IMR-90 (cell line): ENCODE data around the gene ATG2A. TPM values are rescaled to one million over a fixed set of nuclear protein-coding genes. Genes with fewer than 3 reads are reported as not detected.
A peak's percentile ranks its signal among the peaks of the same experiment; 100 is the strongest.

Source experiments
- ATAC-seq: fragments of 200-7000 bp; cut with Tn5 transposase; 2 replicates; pipeline ENCODE4 v1.9.1; 2020; ENCODE audit warnings: low read depth, mild to moderate bottlenecking, moderate library complexity
- BruUV-seq: library from RNA; stranded (reverse); fragments of 400-500 nt; replicated peaks from 2 replicates; lab custom pipeline; 2021; lab: Mats Ljungman, UMichigan
- CTCF ChIA-PET: fragments of 300-600 bp; formaldehyde crosslinking; extraction: SDS; loops from one replicate; lab custom pipeline; 2021; ENCODE audit warnings: antibody characterized with exemption; lab: Yijun Ruan, JAX
- POLR2A ChIA-PET: fragments of 300-600 bp; sonication (Branson Sonifier 250); formaldehyde crosslinking; loops from one replicate; lab custom pipeline; 2022; ENCODE audit warnings: antibody characterized with exemption; ENCODE audit not compliant: unreplicated experiment; lab: Charles Lee
- DNase-seq: peaks from one replicate; pipeline ENCODE4 v3.0.0; 2013
- H2AFZ ChIP-seq: replicated peaks from 2 replicates; pipeline ENCODE3; 2013; ENCODE audit warnings: low read length, mild to moderate bottlenecking; ENCODE audit not compliant: poor library complexity
- H2AK5ac ChIP-seq: 2 replicates; pipeline ENCODE4 v1.6.1; 2013; ENCODE audit warnings: low read depth, low read length, inconsistent platforms
- H2AK9ac ChIP-seq: replicated peaks from 2 replicates; pipeline ENCODE3; 2013; ENCODE audit warnings: mild to moderate bottlenecking, low read depth, low read length, moderate library complexity; ENCODE audit not compliant: poor library complexity
- H2BK120ac ChIP-seq: 2 replicates; pipeline ENCODE4 v1.6.1; 2013; ENCODE audit warnings: low read depth, low read length, inconsistent platforms
- H2BK15ac ChIP-seq: 3 replicates; pipeline ENCODE4 v1.6.1; 2013; ENCODE audit warnings: low read depth, low read length, inconsistent platforms
- H2BK20ac ChIP-seq: 2 replicates; pipeline ENCODE4 v1.6.1; 2013; ENCODE audit warnings: low read depth, mild to moderate bottlenecking, inconsistent platforms, low read length, moderate library complexity
- H2BK5ac ChIP-seq: 2 replicates; pipeline ENCODE4 v1.6.1; 2013; ENCODE audit warnings: mild to moderate bottlenecking, low read depth, low read length, inconsistent platforms; ENCODE audit not compliant: poor library complexity, severe bottlenecking
- H3K14ac ChIP-seq: replicated peaks from 2 replicates; pipeline ENCODE4 v1.6.1; 2013; ENCODE audit warnings: low read depth, low read length, inconsistent platforms
- H3K18ac ChIP-seq: 2 replicates; pipeline ENCODE4 v1.6.1; 2013; ENCODE audit warnings: low read depth, low read length, control low read depth
- H3K23ac ChIP-seq: 2 replicates; pipeline ENCODE4 v1.6.1; 2013; ENCODE audit warnings: low read depth, low read length, inconsistent platforms
- H3K27ac ChIP-seq: 2 replicates; pipeline ENCODE4 v1.5.1; 2013; ENCODE audit warnings: mild to moderate bottlenecking, control low read depth, low read length; ENCODE audit not compliant: insufficient read depth
- H3K27me3 ChIP-seq: 2 replicates; pipeline ENCODE4 v1.6.1; 2013; ENCODE audit warnings: low read length; ENCODE audit not compliant: control insufficient read depth, insufficient read depth
- H3K36me3 ChIP-seq: 2 replicates; pipeline ENCODE4 v1.6.1; 2013; ENCODE audit warnings: low read length, mixed read lengths; ENCODE audit not compliant: control insufficient read depth, insufficient read depth
- H3K4ac ChIP-seq: 2 replicates; pipeline ENCODE4 v1.6.1; 2013; ENCODE audit warnings: low read depth, low read length, inconsistent platforms
- H3K4me1 ChIP-seq: 2 replicates; pipeline ENCODE4 v1.6.1; 2013; ENCODE audit warnings: low read length, mixed read lengths; ENCODE audit not compliant: control insufficient read depth, insufficient read depth
- H3K4me2 ChIP-seq: 2 replicates; pipeline ENCODE4 v1.6.1; 2013; ENCODE audit warnings: low read depth, mild to moderate bottlenecking, control low read depth, low read length, moderate library complexity
- H3K4me3 ChIP-seq: 2 replicates; pipeline ENCODE4 v1.5.1; 2013; ENCODE audit warnings: low read depth, mild to moderate bottlenecking, control low read depth, low read length, moderate library complexity; ENCODE audit not compliant: insufficient read depth
- H3K56ac ChIP-seq: 2 replicates; pipeline ENCODE4 v1.6.1; 2013; ENCODE audit warnings: low read length, inconsistent platforms; ENCODE audit not compliant: insufficient read depth; ENCODE audit errors: extremely low read depth
- H3K79me1 ChIP-seq, 2 experiments: 2 replicates each; pipeline ENCODE4 v1.6.1; 2013; ENCODE audit warnings: low read length in 2 of 2, inconsistent platforms in 1 of 2, low read depth in 1 of 2
- H3K9ac ChIP-seq: 2 replicates; pipeline ENCODE4 v1.6.1; 2013; ENCODE audit warnings: low read depth, low read length, control low read depth
- H3K9me1 ChIP-seq: 2 replicates; pipeline ENCODE4 v1.6.1; 2013; ENCODE audit warnings: low read length, inconsistent platforms; ENCODE audit not compliant: insufficient read depth
- H3K9me3 ChIP-seq: 2 replicates; pipeline ENCODE4 v1.6.1; 2013; ENCODE audit warnings: low read length; ENCODE audit not compliant: control insufficient read depth, insufficient read depth
- H4K20me1 ChIP-seq: 2 replicates; pipeline ENCODE4 v1.6.1; 2013; ENCODE audit warnings: low read length, inconsistent platforms; ENCODE audit not compliant: insufficient read depth
- H4K5ac ChIP-seq: 2 replicates; pipeline ENCODE4 v1.6.1; 2013; ENCODE audit warnings: mild to moderate bottlenecking, low read depth, low read length, control low read depth
- H4K8ac ChIP-seq, 2 experiments: 2 replicates each; pipeline ENCODE4 v1.6.1; 2013; ENCODE audit warnings: low read depth in 2 of 2, low read length in 2 of 2, control low read depth in 1 of 2, inconsistent platforms in 1 of 2
- H4K91ac ChIP-seq: 2 replicates; pipeline ENCODE4 v1.6.1; 2013; ENCODE audit warnings: low read depth, low read length, inconsistent platforms; ENCODE audit not compliant: insufficient read depth
- CEBPB ChIP-seq: IDR thresholded peaks from 2 replicates; pipeline ENCODE4 v1.6.1; 2012; ENCODE audit warnings: low read depth, low read length, improper control_type of control experiment
- MAZ ChIP-seq: IDR thresholded peaks from 2 replicates; pipeline ENCODE4 v1.6.1; 2012; ENCODE audit warnings: low read depth, mild to moderate bottlenecking, low read length, improper control_type of control experiment, moderate library complexity, borderline replicate concordance
- RCOR1 ChIP-seq: IDR thresholded peaks from 2 replicates; pipeline ENCODE4 v1.6.1; 2012; ENCODE audit warnings: mild to moderate bottlenecking, low read length, improper control_type of control experiment; ENCODE audit not compliant: insufficient replicate concordance
- WGBS, 2 experiments: methylation state at CpG; one replicate each; pipeline versions ENCODE4 v1.1.5 to v1.1.7; 2013; ENCODE audit warnings: missing lambda C conversion rate in 2 of 2; ENCODE audit not compliant: insufficient read length in 1 of 2; ENCODE audit errors: extremely low coverage in 2 of 2; 5-methylcytosine and 5-hydroxymethylcytosine counted together
- dilution Hi-C: fragments of 300-500 bp; cut with HindIII; formaldehyde crosslinking; loops from one replicate; pipeline ENCODE4 v1.14.3; 2018; ENCODE audit warnings: low sequenced_read_pairs; ENCODE audit not compliant: unreplicated experiment
- in situ Hi-C: fragments of 300-500 bp; cut with MboI; formaldehyde crosslinking; loops from 3 replicates; pipeline ENCODE4 v1.14.3; 2019; ENCODE audit warnings: low sequenced_read_pairs, inconsistent platforms, mixed read lengths
- intact Hi-C: fragments of 100-400 bp; cut with micrococcal nuclease; formaldehyde crosslinking; loops from 2 replicates; pipeline ENCODE4 v1.10.0; 2022
- microRNA-seq, 2 experiments: library from miRNA; stranded (forward) in 1 of 2; unstranded in 1 of 2; fragments of 10-50 nt in 1 of 2; fragments of <30 nt in 1 of 2; gene quantifications in 1 of 2; microRNA quantifications in 1 of 2; one replicate each; pipeline versions ENCODE3 to v1.1.0; 2013 to 2020; ENCODE audit not compliant: insufficient read depth in 1 of 2, insufficient read length in 1 of 2, unreplicated experiment in 1 of 2
- polyA plus RNA-seq, 3 experiments: library from polyadenylated mRNA; depleted of rRNA; stranded (reverse); fragments of >200 nt; gene quantifications; 2 replicates each; pipeline ENCODE4 v1.2.3, GENCODE V29; 2012; ENCODE audit warnings: low replicate concordance in 1 of 3
- small RNA-seq, 5 experiments: library from RNA; depleted of rRNA; stranded (forward); fragments of <200 nt; gene quantifications; one replicate each; pipeline ENCODE3, GENCODE V24; 2012
- total RNA-seq: library from RNA; depleted of rRNA; stranded (reverse); fragments of >200 nt; gene quantifications from 2 replicates; pipeline ENCODE4 v1.2.3, GENCODE V29; 2012; rRNA removed

ATG2A gene
- total and polyA plus RNA-seq, 2 of the 4 experiments (the other 2 are of a cell fraction), result 3.2 to 10.5 TPM

- Histone ChIP-seq H2BK20ac (no peak overlapping the region), H3K4ac (no peak overlapping the region), H2AFZ (peak overlapping the region; percentile 87), H3K9ac (no peak overlapping the region), H2BK15ac (no peak overlapping the region), H4K5ac (no peak overlapping the region), H3K23ac (no peak overlapping the region), H4K91ac (no peak overlapping the region), H3K4me3 (no peak overlapping the region), H3K56ac (no peak overlapping the region), H2AK5ac (peak overlapping the region; percentile 43; the same call in 1 of the 2 replicates), H3K14ac (no peak overlapping the region), H2BK5ac (no peak overlapping the region), H3K9me3 (no peaks in the 10 kb centered on the region), H3K27ac (no peak overlapping the region), H3K4me1 (peaks cover 17% of the 10 kb centered on the region), H3K36me3 (no peaks in the 10 kb centered on the region), H3K27me3 (no peaks in the 10 kb centered on the region), H3K4me2 (no peak overlapping the region), H4K20me1 (no peaks in the 10 kb centered on the region), H2BK120ac (no peak overlapping the region; the same call in 1 of the 2 replicates), H3K18ac (no peak overlapping the region), H3K9me1 (no peaks in the 10 kb centered on the region), H3K79me1 (peaks cover 0 to 17% of the 10 kb centered on the region in 2 experiments; a peak in 2 of 4 replicates), H4K8ac (peak overlapping the region in 1 of 2 experiments; percentile 20; a peak in 1 of 4 replicates), H2AK9ac (peak overlapping the region; percentile 68)
- CTCF ChIA-PET, result interaction anchor here (0.6 to 3.3 kb wide), 2 partner anchors 42 to 290 kb away, joined by 4 to 15 read pairs; no protein-coding TSS in a partner anchor
- no peak for ATAC-seq
- BruUV-seq, result no TSS peak
- in situ Hi-C loops (loop anchor here (5.0 to 10.0 kb wide), 2 partner anchors 47 to 160 kb away; no protein-coding TSS in a partner anchor), dilution Hi-C loops (no loop called here), intact Hi-C loops (loop anchor here (5.0 kb wide), 1 partner anchor 152 kb away; the partner anchor contains the start of gene BATF2)
- 43% methylated on average over 1 of the region's 9 CpGs; no CpG with 5 or more reads in 1 of the 2 experiments for WGBS, 2 experiments
- no peak for TF ChIP-seq RCOR1
- 0 out of 2 replicates have a peak, but pooled peaks have one; percentile 43 for TF ChIP-seq CEBPB
- no peak for TF ChIP-seq MAZ
- POLR2A ChIA-PET, result no interaction called here
- DNase-seq, result no peak
Observed at GRCh38 chr11:64845129-64845775, 71.8 kb downstream of the ATG2A start.

Small RNA genes lying within 50 kb of the gene (microRNA-seq; reads per million reads assigned to microRNA genes)
- gene MIR6749 (0 reads per million in 2 experiments), gene MIR6750 (0 to 0.73 reads per million in 2 experiments)

Small RNA genes lying within 50 kb of the gene (small RNA-seq; reads per million reads assigned to genes)
- 0 reads per million in 5 experiments for gene MIR6749
- 0 reads per million in 5 experiments for gene MIR6750

Other genes starting within 250 kb of the ATG2A start
- gene NRXN2, start 194.0 kb downstream of the ATG2A start, total RNA-seq, result 0.18 and 0.28 TPM in 2 replicates
- 0.13 and 0.22 TPM in 2 replicates for gene NRXN2, start 194.0 kb downstream of the ATG2A start, polyA plus RNA-seq (2012; rRNA removed)
- gene RASGRP2, start 173.1 kb downstream of the ATG2A start, total RNA-seq, result not detected in 2 replicates
- 0.82 and 1.2 TPM in 2 replicates for gene RASGRP2, start 173.1 kb downstream of the ATG2A start, polyA plus RNA-seq (2012; rRNA removed)
- gene PYGM, start 157.2 kb downstream of the ATG2A start, total RNA-seq, result under 0.01 and 0.18 TPM in 2 replicates
- gene PYGM, start 157.2 kb downstream of the ATG2A start, polyA plus RNA-seq (2012; rRNA removed), result 0.21 and 0.46 TPM in 2 replicates
- 56.8 and 76.1 TPM in 2 replicates for gene SF1, start 138.7 kb downstream of the ATG2A start, total RNA-seq
- 75.0 and 88.0 TPM in 2 replicates for gene SF1, start 138.7 kb downstream of the ATG2A start, polyA plus RNA-seq (2012; rRNA removed)
- 9.2 and 11.7 TPM in 2 replicates for gene MAP4K2, start 114.0 kb downstream of the ATG2A start, total RNA-seq
- gene MAP4K2, start 114.0 kb downstream of the ATG2A start, polyA plus RNA-seq (2012; rRNA removed), result 16.6 and 22.2 TPM in 2 replicates
- 8.8 and 9.4 TPM in 2 replicates for gene MEN1, start 106.7 kb downstream of the ATG2A start, total RNA-seq
- gene MEN1, start 106.7 kb downstream of the ATG2A start, polyA plus RNA-seq (2012; rRNA removed), result 35.7 and 44.7 TPM in 2 replicates
- gene CDC42BPG, start 72.6 kb downstream of the ATG2A start, total RNA-seq, result under 0.01 TPM in 2 replicates
- 0.10 and 0.12 TPM in 2 replicates for gene CDC42BPG, start 72.6 kb downstream of the ATG2A start, polyA plus RNA-seq (2012; rRNA removed)
- gene EHD1, start 38.6 kb downstream of the ATG2A start, total RNA-seq, result 107 and 125 TPM in 2 replicates
- gene EHD1, start 38.6 kb downstream of the ATG2A start, polyA plus RNA-seq (2012; rRNA removed), result 209 and 216 TPM in 2 replicates
- gene PPP2R5B, start 7.5 kb upstream of the ATG2A start, total RNA-seq, result 6.4 and 6.5 TPM in 2 replicates
- 23.5 and 23.6 TPM in 2 replicates for gene PPP2R5B, start 7.5 kb upstream of the ATG2A start, polyA plus RNA-seq (2012; rRNA removed)
- not detected in 2 replicates for gene GPHA2, start 18.7 kb upstream of the ATG2A start, total RNA-seq
- not detected in 2 replicates for gene GPHA2, start 18.7 kb upstream of the ATG2A start, polyA plus RNA-seq (2012; rRNA removed)
- gene MAJIN, start 54.9 kb upstream of the ATG2A start, total RNA-seq, result not detected in 2 replicates
- gene MAJIN, start 54.9 kb upstream of the ATG2A start, polyA plus RNA-seq (2012; rRNA removed), result not detected in 2 replicates
- gene BATF2, start 79.8 kb upstream of the ATG2A start, total RNA-seq, result 0.36 and 0.56 TPM in 2 replicates
- gene BATF2, start 79.8 kb upstream of the ATG2A start, polyA plus RNA-seq (2012; rRNA removed), result 1.2 and 1.6 TPM in 2 replicates
- 46.4 and 48.9 TPM in 2 replicates for gene ARL2, start 97.0 kb upstream of the ATG2A start, total RNA-seq
- gene ARL2, start 97.0 kb upstream of the ATG2A start, polyA plus RNA-seq (2012; rRNA removed), result 152 and 168 TPM in 2 replicates
- gene SNX15, start 110.2 kb upstream of the ATG2A start, total RNA-seq, result 8.1 and 9.0 TPM in 2 replicates
- gene SNX15, start 110.2 kb upstream of the ATG2A start, polyA plus RNA-seq (2012; rRNA removed), result 15.2 and 16.3 TPM in 2 replicates
- gene SAC3D1, start 124.0 kb upstream of the ATG2A start, total RNA-seq, result 2.8 and 2.9 TPM in 2 replicates
- 13.2 and 15.4 TPM in 2 replicates for gene SAC3D1, start 124.0 kb upstream of the ATG2A start, polyA plus RNA-seq (2012; rRNA removed)
- 2.8 and 3.8 TPM in 2 replicates for gene NAALADL1, start 141.3 kb upstream of the ATG2A start, total RNA-seq
- gene NAALADL1, start 141.3 kb upstream of the ATG2A start, polyA plus RNA-seq (2012; rRNA removed), result 5.8 and 6.3 TPM in 2 replicates
- 9.1 and 10.0 TPM in 2 replicates for gene CDCA5, start 166.8 kb upstream of the ATG2A start, total RNA-seq
- gene CDCA5, start 166.8 kb upstream of the ATG2A start, polyA plus RNA-seq (2012; rRNA removed), result 14.0 and 14.9 TPM in 2 replicates
- 24.0 and 27.2 TPM in 2 replicates for gene ZFPL1, start 167.0 kb upstream of the ATG2A start, total RNA-seq
- gene ZFPL1, start 167.0 kb upstream of the ATG2A start, polyA plus RNA-seq (2012; rRNA removed), result 67.5 and 75.6 TPM in 2 replicates
- 82.5 and 113 TPM in 2 replicates for gene VPS51, start 179.0 kb upstream of the ATG2A start, total RNA-seq
- gene VPS51, start 179.0 kb upstream of the ATG2A start, polyA plus RNA-seq (2012; rRNA removed), result 56.3 and 71.2 TPM in 2 replicates
- 4.7 and 5.7 TPM in 2 replicates for gene TM7SF2, start 194.7 kb upstream of the ATG2A start, total RNA-seq
- gene TM7SF2, start 194.7 kb upstream of the ATG2A start, polyA plus RNA-seq (2012; rRNA removed), result 7.6 and 11.5 TPM in 2 replicates
- gene ZNHIT2, start 200.5 kb upstream of the ATG2A start, total RNA-seq, result 3.6 and 3.9 TPM in 2 replicates
- gene ZNHIT2, start 200.5 kb upstream of the ATG2A start, polyA plus RNA-seq (2012; rRNA removed), result 5.9 and 7.7 TPM in 2 replicates
- 189 and 285 TPM in 2 replicates for gene FAU, start 204.9 kb upstream of the ATG2A start, total RNA-seq
- gene FAU, start 204.9 kb upstream of the ATG2A start, polyA plus RNA-seq (2012; rRNA removed), result 652 and 804 TPM in 2 replicates
- 54.2 and 55.2 TPM in 2 replicates for gene MRPL49, start 205.1 kb upstream of the ATG2A start, total RNA-seq
- 51.5 and 56.8 TPM in 2 replicates for gene MRPL49, start 205.1 kb upstream of the ATG2A start, polyA plus RNA-seq (2012; rRNA removed)
- 8.3 and 9.5 TPM in 2 replicates for gene SYVN1, start 217.3 kb upstream of the ATG2A start, total RNA-seq
- 45.7 and 52.9 TPM in 2 replicates for gene SYVN1, start 217.3 kb upstream of the ATG2A start, polyA plus RNA-seq (2012; rRNA removed)